ENCODE data around the gene MAGIX. TPM values are rescaled to one million over a fixed set of nuclear protein-coding genes. Genes with fewer than 3 reads are reported as not detected.

Gene MAGIX
- total and polyA plus RNA-seq, 8 donors: 1.6 to 9.4 (median 2.4) TPM

DNA sequence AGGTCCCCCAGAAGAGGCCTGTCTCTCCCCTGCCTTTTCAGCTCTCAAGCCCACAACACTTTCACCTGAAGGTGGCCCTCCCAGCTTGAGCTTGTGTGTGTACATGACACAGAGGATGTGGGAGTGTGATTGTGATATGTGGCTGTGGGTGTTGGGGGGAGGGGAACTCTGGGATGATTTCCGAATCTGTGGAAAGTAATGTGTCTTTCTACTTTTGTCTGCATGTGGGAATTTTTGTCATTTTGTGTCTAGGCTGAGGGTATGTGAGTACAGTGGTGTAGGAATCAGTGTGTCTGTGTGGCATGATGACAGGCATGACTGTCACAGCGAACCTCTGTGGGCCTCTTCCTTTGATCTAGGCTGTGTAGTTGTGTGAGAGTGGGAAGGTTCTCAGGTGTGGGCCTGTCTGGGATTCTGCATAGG, 31.0 kb downstream of the MAGIX start:
- DNase-seq (no peak), ATAC-seq (no peak)
- Histone ChIP-seq H3K36me3 (no peaks in the 10 kb centered on the region), H3K9me3 (no peaks in the 10 kb centered on the region), H3K27me3 (no peaks in the 10 kb centered on the region), H3K4me3 (no peak overlapping the region), H3K27ac (no peak overlapping the region), H3K4me1 (peaks cover 0 to 9% of the 10 kb centered on the region in 2 donors)
- TF ChIP-seq CTCF (IDR thresholded peaks at IDR 0.05): no peak
- intact Hi-C loops (cut with DNase I): no loop called here

- no peak overlapping the region for H3K4me3 ChIP-seq
- TF ChIP-seq CTCF (IDR thresholded peaks at IDR 0.05): no peak
- H3K36me3 ChIP-seq: no peaks in the 10 kb centered on the region
- H3K27ac ChIP-seq: no peak overlapping the region
- H3K27me3 ChIP-seq: no peaks in the 10 kb centered on the region
- ATAC-seq: no peak
- DNase-seq: no peak
- intact Hi-C loops (cut with DNase I): no loop called here
- H3K4me1 ChIP-seq: no peaks in the 10 kb centered on the region
- H3K9me3 ChIP-seq: no peaks in the 10 kb centered on the region
Measured at GRCh38 chrX:49197543-49198087, 35.1 kb downstream of the MAGIX start.

- Histone ChIP-seq H3K27ac (no peak overlapping the region), H3K36me3 (no peaks in the 10 kb centered on the region), H3K9me3 (no peaks in the 10 kb centered on the region), H3K4me1 (no peaks in the 10 kb centered on the region), H3K27me3 (no peaks in the 10 kb centered on the region), H3K4me3 (no peak overlapping the region)
- DNase-seq (no peak), ATAC-seq (no peak)
- TF ChIP-seq CTCF (IDR thresholded peaks at IDR 0.05): no peak
- intact Hi-C loops (cut with DNase I): no loop called here
Measured at GRCh38 chrX:49198540-49199314, 36.2 kb downstream of the MAGIX start.

DNA sequence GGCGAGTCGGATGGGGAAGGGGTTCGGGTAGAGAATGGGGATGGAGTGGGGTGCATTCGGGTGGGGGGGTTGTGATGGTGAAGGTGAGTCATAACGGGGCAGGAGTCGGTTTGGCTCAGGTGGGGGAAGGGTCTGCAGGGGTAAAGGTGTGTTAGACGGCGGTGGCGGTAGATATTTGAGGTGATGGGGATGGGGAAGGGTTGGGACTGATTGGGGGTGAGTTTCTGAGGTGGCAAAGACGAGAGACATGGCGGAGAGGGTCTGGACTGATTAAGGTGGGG, 36.7 kb downstream of the MAGIX start:
- no peak overlapping the region for H3K4me3 ChIP-seq
- no peak for ATAC-seq

More for the DNA sequence above, 36.7 kb downstream of the MAGIX start:
- no peaks in the 10 kb centered on the region for H3K27me3 ChIP-seq
- intact Hi-C loops (cut with DNase I): no loop called here
- no peak overlapping the region for H3K27ac ChIP-seq
- TF ChIP-seq CTCF (IDR thresholded peaks at IDR 0.05): no peak
- no peaks in the 10 kb centered on the region for H3K9me3 ChIP-seq
- no peaks in the 10 kb centered on the region for H3K4me1 ChIP-seq
- no peak for DNase-seq
- H3K36me3 ChIP-seq: no peaks in the 10 kb centered on the region
